ENCODE results near the gene SYNE1. TPM values are rescaled to one million over a fixed set of nuclear protein-coding genes. Genes with fewer than 3 reads are reported as not detected.
A peak's percentile ranks its signal among the peaks of the same experiment; 100 is the strongest.

The SYNE1 gene
- total RNA-seq, 1 donor from 2014 or later: 26.6 TPM

GRCh38 chr6:152271776-152272464 lies 365.2 kb downstream of the SYNE1 start:
- Mint-ChIP-seq H3K4me1 (ENCODE audit: unreplicated experiment) (peaks cover 10% of the 10 kb centered on the region), H3K27ac (no peak overlapping the region), H3K4me3 (no peak overlapping the region), H3K36me3 (peaks cover 3% of the 10 kb centered on the region), H3K9me3 (no peaks in the 10 kb centered on the region), H3K27me3 (peaks cover 3% of the 10 kb centered on the region)
- TF ChIP-seq, protein P1, sequence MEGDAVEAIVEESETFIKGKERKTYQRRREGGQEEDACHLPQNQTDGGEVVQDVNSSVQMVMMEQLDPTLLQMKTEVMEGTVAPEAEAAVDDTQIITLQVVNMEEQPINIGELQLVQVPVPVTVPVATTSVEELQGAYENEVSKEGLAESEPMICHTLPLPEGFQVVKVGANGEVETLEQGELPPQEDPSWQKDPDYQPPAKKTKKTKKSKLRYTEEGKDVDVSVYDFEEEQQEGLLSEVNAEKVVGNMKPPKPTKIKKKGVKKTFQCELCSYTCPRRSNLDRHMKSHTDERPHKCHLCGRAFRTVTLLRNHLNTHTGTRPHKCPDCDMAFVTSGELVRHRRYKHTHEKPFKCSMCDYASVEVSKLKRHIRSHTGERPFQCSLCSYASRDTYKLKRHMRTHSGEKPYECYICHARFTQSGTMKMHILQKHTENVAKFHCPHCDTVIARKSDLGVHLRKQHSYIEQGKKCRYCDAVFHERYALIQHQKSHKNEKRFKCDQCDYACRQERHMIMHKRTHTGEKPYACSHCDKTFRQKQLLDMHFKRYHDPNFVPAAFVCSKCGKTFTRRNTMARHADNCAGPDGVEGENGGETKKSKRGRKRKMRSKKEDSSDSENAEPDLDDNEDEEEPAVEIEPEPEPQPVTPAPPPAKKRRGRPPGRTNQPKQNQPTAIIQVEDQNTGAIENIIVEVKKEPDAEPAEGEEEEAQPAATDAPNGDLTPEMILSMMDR (conservative IDR thresholded peaks at IDR 0.05): no peak
- DNase-seq (ENCODE audit: extremely low spot score, unreplicated experiment): no peak

GRCh38 chr6:152270301-152270925 lies 366.7 kb downstream of the SYNE1 start:
- H3K27me3 Mint-ChIP-seq: peaks cover 3% of the 10 kb centered on the region
- TF ChIP-seq, protein P1 (conservative IDR thresholded peaks at IDR 0.05): no peak
- peaks cover 10% of the 10 kb centered on the region for H3K4me1 Mint-ChIP-seq (ENCODE audit: unreplicated experiment)
- H3K9me3 Mint-ChIP-seq: no peaks in the 10 kb centered on the region
- no peak overlapping the region for H3K4me3 Mint-ChIP-seq
- no peak overlapping the region for H3K27ac Mint-ChIP-seq
- peaks cover 3% of the 10 kb centered on the region for H3K36me3 Mint-ChIP-seq
- DNase-seq (ENCODE audit: extremely low spot score, unreplicated experiment): no peak

DNA sequence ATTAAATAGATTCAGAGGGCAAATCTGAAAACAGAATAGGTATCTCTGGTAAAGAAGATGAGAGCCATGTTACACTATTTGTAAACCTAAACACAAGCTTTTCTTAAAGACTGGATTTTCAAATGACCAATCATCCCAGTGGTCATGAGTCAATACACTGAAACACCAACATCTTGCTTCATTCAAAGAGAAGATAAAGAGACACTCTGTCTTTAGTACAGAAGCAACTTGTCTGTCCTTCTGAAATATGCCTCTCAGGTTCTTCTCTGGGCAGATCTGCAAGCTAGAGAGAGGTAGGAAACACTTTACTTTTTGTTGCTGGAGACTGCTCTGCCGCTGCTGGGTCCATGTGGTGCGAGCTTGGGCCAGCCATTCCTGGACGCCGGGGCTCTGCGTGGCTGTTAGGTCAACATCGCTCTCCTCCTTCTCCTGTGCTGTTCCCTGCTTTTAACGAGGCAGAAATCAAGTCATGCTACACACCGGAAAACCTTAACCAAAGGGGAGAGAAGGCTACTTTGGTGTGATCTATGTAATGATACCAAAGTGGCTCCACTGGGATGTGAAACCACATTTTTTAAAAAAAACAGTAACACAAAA lies 368.2 kb downstream of the SYNE1 start:
- TF ChIP-seq, protein P1 (conservative IDR thresholded peaks at IDR 0.05): no peak
- DNase-seq (ENCODE audit: extremely low spot score, unreplicated experiment): no peak
- H3K27me3 Mint-ChIP-seq: peaks cover 3% of the 10 kb centered on the region
- peaks cover 10% of the 10 kb centered on the region for H3K4me1 Mint-ChIP-seq (ENCODE audit: unreplicated experiment)
- no peak overlapping the region for H3K27ac Mint-ChIP-seq
- no peaks in the 10 kb centered on the region for H3K9me3 Mint-ChIP-seq
- H3K36me3 Mint-ChIP-seq: peaks cover 3% of the 10 kb centered on the region
- no peak overlapping the region for H3K4me3 Mint-ChIP-seq

DNA sequence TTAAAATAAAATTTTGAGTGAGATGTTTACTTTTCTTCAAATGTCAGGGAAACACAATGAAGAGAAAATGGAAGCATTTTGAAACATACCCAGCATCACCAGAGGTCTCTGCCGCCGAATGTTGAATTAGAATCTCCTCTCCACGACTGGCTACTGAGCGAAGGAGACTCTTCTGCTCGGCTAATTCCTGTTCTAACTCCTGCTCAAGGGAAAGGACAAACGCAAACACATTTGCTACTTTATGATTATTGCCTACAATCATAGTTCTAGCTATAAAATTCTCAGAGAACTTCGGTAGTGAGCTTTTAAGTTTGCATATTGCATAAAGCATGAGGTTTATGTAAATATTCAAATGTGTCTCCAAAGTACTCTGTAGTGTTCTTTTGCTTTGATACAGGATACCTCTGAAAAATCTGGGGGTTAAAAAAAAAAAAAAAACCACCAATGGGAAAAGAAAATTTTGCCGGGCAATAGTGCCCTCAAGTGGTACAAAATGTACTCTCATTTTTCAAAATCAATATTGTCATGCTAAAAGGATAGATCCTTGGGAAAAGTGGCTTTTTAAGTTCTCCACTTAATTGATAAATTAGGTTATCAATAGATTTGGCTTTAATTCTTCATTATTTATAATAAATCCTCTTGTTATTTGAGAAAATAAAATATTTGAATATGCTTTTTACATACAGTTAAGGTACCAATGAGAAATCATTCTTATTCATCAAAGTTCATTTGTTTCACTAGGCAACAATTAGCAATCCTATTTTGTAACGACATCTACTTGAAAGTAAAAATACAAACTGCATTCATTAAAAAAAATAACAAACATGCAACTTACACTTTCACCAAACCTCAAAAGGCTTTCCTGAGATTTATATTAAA lies 369.0 kb downstream of the SYNE1 start:
- Mint-ChIP-seq H3K9me3 (no peaks in the 10 kb centered on the region), H3K27me3 (peaks cover 3% of the 10 kb centered on the region), H3K27ac (no peak overlapping the region), H3K4me1 (ENCODE audit: unreplicated experiment) (peaks cover 10% of the 10 kb centered on the region), H3K4me3 (no peak overlapping the region), H3K36me3 (peaks cover 3% of the 10 kb centered on the region)
- TF ChIP-seq, protein P1 (conservative IDR thresholded peaks at IDR 0.05): peak; percentile 88
- no peak for DNase-seq (ENCODE audit: extremely low spot score, unreplicated experiment)

DNA sequence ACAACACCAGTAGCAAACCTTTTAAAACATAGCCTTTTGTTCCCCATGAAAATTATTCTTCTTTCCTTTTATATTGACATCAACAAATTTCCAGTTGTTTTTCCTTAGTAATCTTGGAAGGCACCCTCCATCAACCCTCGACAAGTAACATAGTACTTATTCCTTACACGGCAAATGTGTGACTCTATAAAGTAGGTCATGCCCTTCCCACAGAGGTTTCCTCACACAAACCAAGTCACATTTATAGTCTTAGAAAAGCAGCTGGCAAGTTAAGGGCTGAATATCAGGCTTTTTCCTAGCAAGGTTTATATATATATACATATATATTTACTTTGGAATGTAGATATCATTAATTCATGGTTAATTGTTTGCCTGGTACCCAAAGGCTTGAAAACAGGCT lies 371.5 kb downstream of the SYNE1 start:
- no peaks in the 10 kb centered on the region for H3K27me3 Mint-ChIP-seq
- H3K4me3 Mint-ChIP-seq: no peak overlapping the region
- no peak overlapping the region for H3K27ac Mint-ChIP-seq
- H3K36me3 Mint-ChIP-seq: peaks cover 10% of the 10 kb centered on the region
- DNase-seq (ENCODE audit: extremely low spot score, unreplicated experiment): no peak
- TF ChIP-seq, protein P1 (conservative IDR thresholded peaks at IDR 0.05): no peak
- no peaks in the 10 kb centered on the region for H3K4me1 Mint-ChIP-seq (ENCODE audit: unreplicated experiment)
- H3K9me3 Mint-ChIP-seq: peaks cover 4% of the 10 kb centered on the region

Data from type B pancreatic cell (in vitro differentiated cells).